Measurements from ENCODE around the gene PLA2G4B. TPM values are rescaled to one million over a fixed set of nuclear protein-coding genes. Genes with fewer than 3 reads are reported as not detected.

PLA2G4B gene
- total RNA-seq, 2 experiments from 2014 or later = 2.1 to 2.2 TPM

GRCh38 chr15:41860049-41860828, 21.6 kb downstream of the PLA2G4B start:
- H3K27ac Mint-ChIP-seq = no peak overlapping the region
- peaks cover 3% of the 10 kb centered on the region for H3K4me1 Mint-ChIP-seq
- no peaks in the 10 kb centered on the region for H3K9me3 Mint-ChIP-seq
- no peaks in the 10 kb centered on the region for H3K27me3 Mint-ChIP-seq
- no peak overlapping the region for H3K4me3 Mint-ChIP-seq
- no peak for DNase-seq
- no peaks in the 10 kb centered on the region for H3K36me3 Mint-ChIP-seq

- Mint-ChIP-seq H3K27ac (no peak overlapping the region), H3K4me1 (peaks cover 3% of the 10 kb centered on the region), H3K4me3 (no peak overlapping the region), H3K27me3 (no peaks in the 10 kb centered on the region), H3K9me3 (no peaks in the 10 kb centered on the region), H3K36me3 (no peaks in the 10 kb centered on the region)
- no peak for DNase-seq
Measured at GRCh38 chr15:41861736-41862356, 23.2 kb downstream of the PLA2G4B start.

- no peak overlapping the region for H3K27ac Mint-ChIP-seq
- peaks cover 3% of the 10 kb centered on the region for H3K4me1 Mint-ChIP-seq
- H3K4me3 Mint-ChIP-seq = no peak overlapping the region
- no peaks in the 10 kb centered on the region for H3K27me3 Mint-ChIP-seq
- H3K9me3 Mint-ChIP-seq = no peaks in the 10 kb centered on the region
- no peaks in the 10 kb centered on the region for H3K36me3 Mint-ChIP-seq
- DNase-seq = no peak
Measured at GRCh38 chr15:41862515-41863116, 24.0 kb downstream of the PLA2G4B start.

- Mint-ChIP-seq H3K4me3 (no peak overlapping the region), H3K9me3 (no peaks in the 10 kb centered on the region), H3K36me3 (no peaks in the 10 kb centered on the region), H3K27me3 (no peaks in the 10 kb centered on the region), H3K27ac (no peak overlapping the region), H3K4me1 (peaks cover 4% of the 10 kb centered on the region)
- no peak for DNase-seq
Measured at GRCh38 chr15:41865490-41866055, 26.9 kb downstream of the PLA2G4B start.

GRCh38 chr15:41866263-41866703, 27.6 kb downstream of the PLA2G4B start:
- H3K9me3 Mint-ChIP-seq = no peaks in the 10 kb centered on the region
- no peak for DNase-seq
- H3K4me3 Mint-ChIP-seq = no peak overlapping the region
- no peak overlapping the region for H3K27ac Mint-ChIP-seq
- H3K36me3 Mint-ChIP-seq = no peaks in the 10 kb centered on the region
- no peaks in the 10 kb centered on the region for H3K27me3 Mint-ChIP-seq
- H3K4me1 Mint-ChIP-seq = peaks cover 4% of the 10 kb centered on the region

- Mint-ChIP-seq H3K36me3 (no peaks in the 10 kb centered on the region), H3K9me3 (no peaks in the 10 kb centered on the region), H3K27ac (peak overlapping the region; percentile 7), H3K4me3 (no peak overlapping the region), H3K4me1 (peaks cover 4% of the 10 kb centered on the region), H3K27me3 (no peaks in the 10 kb centered on the region)
- DNase-seq = no peak
Measured at GRCh38 chr15:41866872-41867579, 28.4 kb downstream of the PLA2G4B start.

GRCh38 chr15:41868321-41868720, 29.7 kb downstream of the PLA2G4B start:
- H3K36me3 Mint-ChIP-seq = no peaks in the 10 kb centered on the region
- peaks cover 4% of the 10 kb centered on the region for H3K4me1 Mint-ChIP-seq
- H3K9me3 Mint-ChIP-seq = no peaks in the 10 kb centered on the region

GRCh38 chr15:41869770-41870688, 31.4 kb downstream of the PLA2G4B start:
- H3K36me3 Mint-ChIP-seq = no peaks in the 10 kb centered on the region
- H3K9me3 Mint-ChIP-seq = no peaks in the 10 kb centered on the region
- H3K4me1 Mint-ChIP-seq = peaks cover 4% of the 10 kb centered on the region
- H3K27me3 Mint-ChIP-seq = no peaks in the 10 kb centered on the region
- peak overlapping the region; percentile 62 for H3K27ac Mint-ChIP-seq
- H3K4me3 Mint-ChIP-seq = no peak overlapping the region
- no peak for DNase-seq

More at GRCh38 chr15:41868321-41868720, 29.7 kb downstream of the PLA2G4B start:
- H3K27ac Mint-ChIP-seq = no peak overlapping the region
- no peak for DNase-seq
- no peaks in the 10 kb centered on the region for H3K27me3 Mint-ChIP-seq
- no peak overlapping the region for H3K4me3 Mint-ChIP-seq

- Mint-ChIP-seq H3K36me3 (no peaks in the 10 kb centered on the region), H3K4me3 (no peak overlapping the region), H3K9me3 (no peaks in the 10 kb centered on the region), H3K27ac (peak overlapping the region; percentile 62), H3K27me3 (no peaks in the 10 kb centered on the region), H3K4me1 (peaks cover 4% of the 10 kb centered on the region)
- DNase-seq = peak; percentile 53
Measured at GRCh38 chr15:41870689-41871081, 32.0 kb downstream of the PLA2G4B start.

GRCh38 chr15:41871175-41871905, 32.7 kb downstream of the PLA2G4B start:
- Mint-ChIP-seq H3K9me3 (no peaks in the 10 kb centered on the region), H3K27ac (no peak overlapping the region), H3K36me3 (no peaks in the 10 kb centered on the region), H3K4me3 (no peak overlapping the region), H3K4me1 (peaks cover 4% of the 10 kb centered on the region), H3K27me3 (no peaks in the 10 kb centered on the region)
- no peak for DNase-seq

GRCh38 chr15:41872166-41872747, 33.6 kb downstream of the PLA2G4B start:
- Mint-ChIP-seq H3K9me3 (no peaks in the 10 kb centered on the region), H3K4me3 (no peak overlapping the region), H3K36me3 (no peaks in the 10 kb centered on the region), H3K4me1 (peaks cover 4% of the 10 kb centered on the region), H3K27ac (no peak overlapping the region), H3K27me3 (no peaks in the 10 kb centered on the region)
- no peak for DNase-seq

- peaks cover 4% of the 10 kb centered on the region for H3K4me1 Mint-ChIP-seq
- no peak overlapping the region for H3K4me3 Mint-ChIP-seq
- DNase-seq = no peak
- no peaks in the 10 kb centered on the region for H3K36me3 Mint-ChIP-seq
- H3K9me3 Mint-ChIP-seq = no peaks in the 10 kb centered on the region
- H3K27me3 Mint-ChIP-seq = no peaks in the 10 kb centered on the region
- no peak overlapping the region for H3K27ac Mint-ChIP-seq
Measured at GRCh38 chr15:41873711-41874110, 35.1 kb downstream of the PLA2G4B start.

GRCh38 chr15:41874736-41875135, 36.1 kb downstream of the PLA2G4B start:
- Mint-ChIP-seq H3K27me3 (peaks cover 2% of the 10 kb centered on the region), H3K27ac (no peak overlapping the region), H3K4me1 (peaks cover 4% of the 10 kb centered on the region), H3K4me3 (no peak overlapping the region), H3K9me3 (no peaks in the 10 kb centered on the region), H3K36me3 (no peaks in the 10 kb centered on the region)
- DNase-seq = no peak

Measured in activated naive CD8-positive, alpha-beta T cell treated with anti-CD3 and anti-CD28 coated beads for 36 hours (primary cell).